AG04449 (cell line): Measurements from ENCODE around the gene IZUMO1.

Experiments used
- CTCF ChIA-PET: fragments of 350-600 bp; formaldehyde crosslinking; extraction: SDS; loops from one replicate; lab custom pipeline; 2021; ENCODE audit warnings: antibody characterized with exemption; lab: Yijun Ruan, JAX
- POLR2A ChIA-PET: fragments of 400-600, 350-600 bp; formaldehyde crosslinking; extraction: SDS; loops from one replicate; lab custom pipeline; 2020; ENCODE audit warnings: antibody characterized with exemption, inconsistent platforms; lab: Yijun Ruan, JAX
- DNase-seq: peaks from one replicate; pipeline ENCODE4 v3.0.0-alpha.2; 2010; ENCODE audit warnings: low read depth, low spot score
- H3K4me3 ChIP-seq: 2 replicates; pipeline ENCODE4 v1.5.1; 2011; ENCODE audit warnings: low read depth, mild to moderate bottlenecking, control low read depth, low read length
- CTCF ChIP-seq: IDR thresholded peaks from one replicate; pipeline ENCODE4 v1.5.1; 2011; ENCODE audit warnings: mild to moderate bottlenecking, moderate library complexity, low read length, control low read depth, inconsistent platforms; ENCODE audit not compliant: insufficient read depth; ENCODE audit errors: missing control alignments

IZUMO1 gene

GRCh38 chr19:48715681-48716171 is 31.0 kb downstream of the IZUMO1 start:
- ChIA-PET CTCF (interaction anchor here (1.0 to 1.1 kb wide), 2 partner anchors 40 to 127 kb away, joined by 3 to 5 read pairs; no protein-coding TSS in a partner anchor), POLR2A (interaction anchor here (0.7 kb wide), 1 partner anchor 9 kb away, joined by 3 read pairs; no protein-coding TSS in a partner anchor)
- DNase-seq: no peak
- no peak for TF ChIP-seq CTCF
- H3K4me3 ChIP-seq: peak overlapping the region; percentile 63

GRCh38 chr19:48714759-48715675 is 31.7 kb downstream of the IZUMO1 start:
- CTCF ChIA-PET: interaction anchor here (0.7 to 3.5 kb wide), 2 partner anchors 40 to 128 kb away, joined by 3 to 23 read pairs; no protein-coding TSS in a partner anchor
- no peak for TF ChIP-seq CTCF
- H3K4me3 ChIP-seq: peak overlapping the region; percentile 63
- POLR2A ChIA-PET: no interaction called here
- DNase-seq: no peak

GRCh38 chr19:48713864-48714755 is 32.6 kb downstream of the IZUMO1 start:
- CTCF ChIA-PET: interaction anchor here (0.7 to 3.5 kb wide), 5 partner anchors 12 to 128 kb away, joined by 3 to 23 read pairs (median 5); partner anchors contain the start of gene FUT2
- DNase-seq: peak; percentile 93
- POLR2A ChIA-PET: interaction anchor here (0.5 to 1.8 kb wide), 2 partner anchors 14 to 56 kb away, joined by 3 to 7 read pairs; no protein-coding TSS in a partner anchor
- TF ChIP-seq CTCF: no peak
- peak overlapping the region; percentile 82 for H3K4me3 ChIP-seq

GRCh38 chr19:48713041-48713863 is 33.5 kb downstream of the IZUMO1 start:
- CTCF ChIA-PET: interaction anchor here (0.7 to 3.5 kb wide), 7 partner anchors 11 to 68 kb away, joined by 3 to 23 read pairs (median 3); partner anchors contain the start of gene FUT2

More at GRCh38 chr19:48713041-48713863, 33.5 kb downstream of the IZUMO1 start:
- TF ChIP-seq CTCF: peak; percentile 50
- H3K4me3 ChIP-seq: peak overlapping the region; percentile 82
- DNase-seq: no peak
- POLR2A ChIA-PET: interaction anchor here (1.8 kb wide), 1 partner anchor 13 kb away, joined by 7 read pairs; no protein-coding TSS in a partner anchor
